Neuron (in vitro differentiated cells): ENCODE results near the gene C11orf21.

Source experiments
- H2AFZ ChIP-seq: one replicate; pipeline ENCODE4 v1.6.1; 2013; ENCODE audit warnings: low read depth, mild to moderate bottlenecking, inconsistent platforms, low read length, moderate library complexity
- H3K27me3 ChIP-seq: one replicate; pipeline ENCODE4 v1.6.1; 2013; ENCODE audit warnings: low read length; ENCODE audit not compliant: insufficient read depth
- H3K36me3 ChIP-seq: one replicate; pipeline ENCODE4 v1.6.1; 2013; ENCODE audit warnings: low read length; ENCODE audit not compliant: insufficient read depth
- H3K4me1 ChIP-seq: one replicate; pipeline ENCODE4 v1.6.1; 2013; ENCODE audit warnings: low read length; ENCODE audit not compliant: insufficient read depth
- H3K4me3 ChIP-seq: 2 replicates; pipeline ENCODE4 v1.5.1; 2013; ENCODE audit warnings: mild to moderate bottlenecking, low read length, moderate library complexity
- H3K9me3 ChIP-seq: one replicate; pipeline ENCODE4 v1.6.1; 2013; ENCODE audit warnings: low read length

The C11orf21 gene

GRCh38 chr11:2273771-2274170 is 27.9 kb downstream of the C11orf21 start:
- no peaks in the 10 kb centered on the region for H3K4me1 ChIP-seq
- H3K9me3 ChIP-seq: peaks cover 6% of the 10 kb centered on the region
- H3K27me3 ChIP-seq: peaks cover 69% of the 10 kb centered on the region
- H3K4me3 ChIP-seq: no peak overlapping the region
- no peaks in the 10 kb centered on the region for H3K36me3 ChIP-seq
- no peak overlapping the region for H2AFZ ChIP-seq

GRCh38 chr11:2273311-2273710 is 28.4 kb downstream of the C11orf21 start:
- Histone ChIP-seq H2AFZ (no peak overlapping the region), H3K4me3 (no peak overlapping the region), H3K27me3 (peaks cover 73% of the 10 kb centered on the region), H3K9me3 (peaks cover 6% of the 10 kb centered on the region), H3K4me1 (no peaks in the 10 kb centered on the region), H3K36me3 (no peaks in the 10 kb centered on the region)

DNA sequence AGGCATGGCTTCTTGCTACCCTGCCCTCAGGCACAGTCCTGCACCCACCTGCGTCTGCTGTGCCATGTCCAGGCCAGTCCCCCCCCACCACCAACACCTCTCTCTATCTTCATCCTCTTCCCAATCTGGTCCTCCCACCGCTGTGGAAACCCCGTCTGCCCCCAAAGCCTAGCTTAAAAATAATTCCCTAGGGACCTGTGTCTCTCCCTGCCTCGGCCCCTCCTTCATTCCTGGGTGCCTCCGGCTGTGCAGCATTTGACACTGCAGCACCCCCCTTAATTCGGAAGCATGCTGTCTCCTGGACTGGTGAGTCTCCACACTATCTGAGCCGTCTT is 28.8 kb downstream of the C11orf21 start:
- Histone ChIP-seq H3K9me3 (peaks cover 6% of the 10 kb centered on the region), H3K27me3 (peaks cover 75% of the 10 kb centered on the region), H2AFZ (no peak overlapping the region), H3K4me1 (no peaks in the 10 kb centered on the region), H3K36me3 (no peaks in the 10 kb centered on the region), H3K4me3 (no peak overlapping the region)

- H3K27me3 ChIP-seq: peaks cover 78% of the 10 kb centered on the region
- no peak overlapping the region for H3K4me3 ChIP-seq
- peaks cover 6% of the 10 kb centered on the region for H3K9me3 ChIP-seq
- no peak overlapping the region for H2AFZ ChIP-seq
- no peaks in the 10 kb centered on the region for H3K4me1 ChIP-seq
- no peaks in the 10 kb centered on the region for H3K36me3 ChIP-seq
Observed at GRCh38 chr11:2272228-2272945, 29.3 kb downstream of the C11orf21 start.

- H3K27me3 ChIP-seq: peaks cover 74% of the 10 kb centered on the region
- no peak overlapping the region for H3K4me3 ChIP-seq
Observed at GRCh38 chr11:2271327-2272227, 30.1 kb downstream of the C11orf21 start.

DNA sequence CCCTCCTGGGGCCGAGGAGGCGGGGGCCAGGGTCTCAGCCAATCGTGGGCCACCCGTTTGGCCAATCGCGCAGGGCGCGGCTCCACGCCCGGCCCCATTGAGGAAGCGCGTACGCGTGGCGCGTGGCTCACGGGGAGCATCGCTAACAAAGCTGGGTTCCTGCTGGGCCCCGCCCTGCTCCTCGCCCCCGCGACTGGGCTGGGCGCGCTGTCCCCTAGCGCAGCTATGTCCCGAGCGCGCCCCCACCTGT is 30.7 kb downstream of the C11orf21 start:
- Histone ChIP-seq H3K4me1 (no peaks in the 10 kb centered on the region), H3K27me3 (peaks cover 76% of the 10 kb centered on the region), H3K36me3 (no peaks in the 10 kb centered on the region), H3K9me3 (peaks cover 6% of the 10 kb centered on the region), H3K4me3 (no peak overlapping the region), H2AFZ (no peak overlapping the region)

More at GRCh38 chr11:2271327-2272227, 30.1 kb downstream of the C11orf21 start:
- peaks cover 6% of the 10 kb centered on the region for H3K9me3 ChIP-seq
- no peaks in the 10 kb centered on the region for H3K36me3 ChIP-seq
- H2AFZ ChIP-seq: no peak overlapping the region
- no peaks in the 10 kb centered on the region for H3K4me1 ChIP-seq

- no peak within 1 kb of the TSS for H2AFZ ChIP-seq
- no peaks in the 10 kb centered on the region for H3K36me3 ChIP-seq
- peaks cover 80% of the 10 kb centered on the region for H3K27me3 ChIP-seq
- no peak within 1 kb of the TSS for H3K4me3 ChIP-seq
- peaks cover 6% of the 10 kb centered on the region for H3K9me3 ChIP-seq
- H3K4me1 ChIP-seq: no peaks in the 10 kb centered on the region
Observed at GRCh38 chr11:2270322-2271076, 31.2 kb downstream of the C11orf21 start, which contains the start of gene ASCL2. ASCL2 (minus strand) TSS chr11:2270588; CDS start chr11:2270332, 256 bp downstream.

DNA sequence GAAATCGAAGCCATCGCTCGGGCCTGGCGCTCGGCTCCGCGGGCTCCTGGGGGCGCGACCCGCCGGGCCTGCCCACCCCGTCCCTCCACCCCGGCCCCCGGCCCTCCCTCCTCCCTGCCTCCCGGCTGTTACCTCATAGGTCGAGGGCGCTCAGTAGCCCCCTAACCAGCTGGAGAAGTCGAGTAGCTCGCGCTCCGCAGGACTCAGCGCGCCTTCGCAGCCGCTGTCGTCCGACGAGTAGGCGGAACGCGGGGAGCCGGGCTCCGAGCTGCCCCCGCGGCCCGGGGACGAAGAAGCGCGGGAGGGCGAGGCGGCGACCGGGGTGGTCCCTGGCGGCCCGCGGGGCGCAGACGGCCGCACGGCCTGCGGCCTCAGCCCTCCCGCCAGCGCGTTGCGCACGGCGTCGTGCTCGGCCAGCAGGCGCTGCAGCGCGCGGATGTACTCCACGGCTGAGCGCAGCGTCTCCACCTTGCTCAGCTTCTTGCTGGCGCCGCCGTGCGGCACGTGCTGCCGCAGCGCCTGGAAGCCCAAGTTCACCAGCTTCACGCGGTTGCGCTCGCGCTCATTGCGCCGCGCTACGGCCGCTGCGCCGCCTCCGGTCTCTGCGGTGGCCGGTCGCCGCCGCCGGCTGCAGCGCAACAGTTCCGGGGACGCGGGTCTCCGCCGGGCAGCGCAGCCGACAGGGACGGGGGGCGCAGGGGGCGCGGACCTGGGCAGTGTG is 32.0 kb downstream of the C11orf21 start:
- H3K4me3 ChIP-seq: no peak overlapping the region
- no peaks in the 10 kb centered on the region for H3K4me1 ChIP-seq
- no peaks in the 10 kb centered on the region for H3K36me3 ChIP-seq
- peaks cover 85% of the 10 kb centered on the region for H3K27me3 ChIP-seq
- H3K9me3 ChIP-seq: peaks cover 3% of the 10 kb centered on the region
- no peak overlapping the region for H2AFZ ChIP-seq

- H3K9me3 ChIP-seq: no peaks in the 10 kb centered on the region
- no peaks in the 10 kb centered on the region for H3K36me3 ChIP-seq
- H3K4me1 ChIP-seq: no peaks in the 10 kb centered on the region
- peaks cover 84% of the 10 kb centered on the region for H3K27me3 ChIP-seq
- no peak overlapping the region for H3K4me3 ChIP-seq
- no peak overlapping the region for H2AFZ ChIP-seq
Observed at GRCh38 chr11:2268729-2269600, 32.8 kb downstream of the C11orf21 start.

GRCh38 chr11:2267851-2268728 is 33.6 kb downstream of the C11orf21 start:
- no peak overlapping the region for H3K4me3 ChIP-seq
- H3K9me3 ChIP-seq: no peaks in the 10 kb centered on the region
- peaks cover 81% of the 10 kb centered on the region for H3K27me3 ChIP-seq
- H3K36me3 ChIP-seq: no peaks in the 10 kb centered on the region
- no peak overlapping the region for H2AFZ ChIP-seq
- H3K4me1 ChIP-seq: no peaks in the 10 kb centered on the region

GRCh38 chr11:2267306-2267850 is 34.3 kb downstream of the C11orf21 start:
- H3K36me3 ChIP-seq: no peaks in the 10 kb centered on the region
- H3K9me3 ChIP-seq: no peaks in the 10 kb centered on the region
- no peaks in the 10 kb centered on the region for H3K4me1 ChIP-seq
- H3K4me3 ChIP-seq: no peak overlapping the region
- peaks cover 75% of the 10 kb centered on the region for H3K27me3 ChIP-seq
- H2AFZ ChIP-seq: no peak overlapping the region
